HL-60/S4 treated with retinoic acid at 250 ng/mL for 4 days and 3 days (cell line): ENCODE data around the gene TRPV3.
"Not testable (repeated sequence)": the region's sequence is repeated elsewhere in the genome, so short reads cannot be mapped to it uniquely, and the experiment has no call there.

ENCODE experiments used
- in situ Hi-C: fragments of 300-500 bp; cut with MboI; formaldehyde crosslinking; loops from 2 replicates; pipeline ENCODE4 v1.7.0; 2022; ENCODE audit warnings: low sequenced_read_pairs

Gene TRPV3

GRCh38 chr17:3527468-3527867 lies 30.1 kb downstream of the TRPV3 start:
- in situ Hi-C loops, result no loop called here

DNA sequence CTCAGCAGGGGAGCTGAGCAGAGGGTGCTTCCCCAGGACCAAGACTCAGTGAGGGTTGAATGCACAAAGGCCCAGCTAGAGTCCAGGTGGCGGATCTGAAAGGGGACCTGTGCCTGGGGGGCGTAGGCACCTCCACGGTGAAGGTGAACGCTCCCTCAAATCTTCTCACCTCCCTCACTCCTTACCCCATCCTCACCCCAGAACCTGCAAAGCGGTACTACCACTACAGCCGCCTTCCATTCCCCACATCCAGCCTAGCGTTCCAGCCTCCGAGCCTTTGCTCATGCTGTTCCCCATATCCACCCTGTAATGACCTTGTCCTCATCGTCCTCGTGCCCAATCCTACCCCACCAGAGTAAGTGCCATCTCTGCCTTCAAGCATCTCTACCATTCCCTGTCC lies 30.6 kb downstream of the TRPV3 start:
- in situ Hi-C loops, result no loop called here

DNA sequence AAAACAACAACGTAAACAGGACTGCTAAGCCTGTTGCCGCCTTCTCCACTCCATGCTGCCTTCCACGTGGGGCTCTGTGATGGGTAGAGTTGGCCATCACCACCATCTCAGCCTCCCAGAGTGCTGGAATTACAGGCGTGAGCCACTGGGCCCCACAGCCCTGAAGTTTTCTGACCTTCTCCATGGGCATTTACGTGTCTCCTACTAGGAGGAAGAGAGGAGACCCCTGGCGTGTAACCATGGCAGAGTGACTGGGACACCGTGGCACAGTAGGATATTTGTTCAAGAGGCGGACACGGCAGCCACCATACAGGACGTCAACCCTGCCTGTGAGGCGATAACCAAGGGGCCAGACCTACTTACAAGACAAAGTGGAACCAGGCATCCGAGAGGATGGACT lies 31.1 kb downstream of the TRPV3 start:
- in situ Hi-C loops, result no loop called here

DNA sequence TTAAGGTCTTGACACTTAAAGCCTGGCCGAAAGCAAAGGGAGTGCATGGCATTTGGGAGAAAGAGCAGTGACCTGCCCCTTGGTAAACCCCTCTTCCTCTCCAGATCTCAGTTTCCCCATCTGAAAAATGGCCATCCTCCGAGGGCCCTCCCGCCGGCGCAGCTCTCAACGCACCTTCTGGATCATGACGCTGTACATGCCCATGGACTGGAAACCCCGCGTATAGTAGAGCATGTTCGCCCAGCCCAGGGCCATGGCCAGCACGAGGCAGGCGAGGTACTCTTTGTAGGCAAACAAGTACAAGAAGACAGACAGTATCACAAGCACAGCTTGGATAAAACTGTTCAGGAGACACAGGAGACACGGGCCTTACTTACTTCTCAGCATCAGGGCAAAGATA lies 33.6 kb downstream of the TRPV3 start:
- in situ Hi-C loops, result no loop called here

GRCh38 chr17:3519472-3519871 lies 38.1 kb downstream of the TRPV3 start:
- in situ Hi-C loops, result not testable (repeated sequence)

- in situ Hi-C loops, result no loop called here
Measured at GRCh38 chr17:3514873-3515272, 42.7 kb downstream of the TRPV3 start.

GRCh38 chr17:3514167-3514566 lies 43.4 kb downstream of the TRPV3 start:
- in situ Hi-C loops, result not testable (repeated sequence)

DNA sequence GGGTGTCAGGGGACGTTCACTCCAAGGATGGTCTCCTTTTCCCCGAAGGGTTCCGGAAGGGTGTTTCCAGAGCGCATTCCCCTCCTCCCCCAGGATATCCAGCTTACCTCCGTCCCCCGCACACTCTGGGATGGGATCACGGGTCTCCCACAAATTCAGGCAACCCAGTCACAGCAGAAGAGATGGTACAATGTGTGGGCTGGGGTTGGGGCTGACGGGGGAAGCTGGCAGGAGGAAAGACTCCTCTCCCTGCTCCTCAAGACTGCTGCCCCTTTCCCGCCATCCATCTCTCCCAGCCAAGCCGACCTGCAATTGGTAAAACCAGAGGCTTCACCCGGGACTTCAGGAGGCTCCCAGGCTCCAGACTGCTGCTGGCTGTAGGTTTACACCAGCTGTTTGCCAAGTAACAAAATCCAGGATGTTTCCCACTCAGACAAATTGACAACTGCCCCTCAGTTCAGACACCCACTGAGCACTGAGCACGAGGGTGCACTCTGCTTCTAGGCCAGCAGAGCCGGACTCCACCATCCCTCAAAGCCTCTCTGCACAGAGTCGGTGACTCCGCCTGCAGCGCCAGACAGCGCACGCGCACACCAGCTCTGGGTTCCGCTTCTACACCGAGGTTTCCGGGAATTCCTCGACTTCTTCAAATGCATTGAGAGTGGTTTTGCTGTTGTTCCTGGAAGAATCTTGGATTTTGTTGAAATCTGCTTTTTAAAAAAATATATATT lies 44.1 kb downstream of the TRPV3 start:
- in situ Hi-C loops, result no loop called here

DNA sequence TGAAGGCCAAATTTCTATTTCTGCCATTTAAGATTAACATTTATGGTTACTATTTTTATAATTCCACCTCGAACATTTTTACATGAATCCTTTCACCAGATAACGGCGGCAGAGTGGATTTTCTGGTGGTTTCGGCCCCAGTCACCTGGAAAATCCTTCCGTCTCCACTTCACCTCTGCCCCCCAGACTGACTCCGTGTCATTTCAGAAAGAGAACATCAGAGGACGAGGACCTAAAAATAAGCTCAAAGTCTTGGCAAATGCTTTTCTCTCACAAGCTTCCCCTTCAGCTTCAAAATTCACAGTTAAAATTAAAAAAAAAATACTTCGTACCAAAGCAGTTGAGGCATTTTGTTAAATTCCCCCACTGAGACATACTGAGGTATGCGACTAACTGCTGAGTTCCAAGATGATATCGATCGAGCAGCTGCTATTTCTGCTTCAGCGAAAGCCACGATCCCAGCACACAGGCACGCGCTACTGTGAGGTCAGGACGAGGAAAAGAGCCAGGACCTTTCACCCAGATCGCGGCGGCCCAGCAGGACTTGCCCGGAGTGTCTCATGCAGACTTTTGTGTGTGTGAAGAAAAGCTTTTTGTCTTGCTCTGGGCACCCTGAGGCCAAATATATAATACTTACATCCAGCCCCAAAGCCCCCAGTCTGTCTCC lies 45.0 kb downstream of the TRPV3 start:
- in situ Hi-C loops, result no loop called here

DNA sequence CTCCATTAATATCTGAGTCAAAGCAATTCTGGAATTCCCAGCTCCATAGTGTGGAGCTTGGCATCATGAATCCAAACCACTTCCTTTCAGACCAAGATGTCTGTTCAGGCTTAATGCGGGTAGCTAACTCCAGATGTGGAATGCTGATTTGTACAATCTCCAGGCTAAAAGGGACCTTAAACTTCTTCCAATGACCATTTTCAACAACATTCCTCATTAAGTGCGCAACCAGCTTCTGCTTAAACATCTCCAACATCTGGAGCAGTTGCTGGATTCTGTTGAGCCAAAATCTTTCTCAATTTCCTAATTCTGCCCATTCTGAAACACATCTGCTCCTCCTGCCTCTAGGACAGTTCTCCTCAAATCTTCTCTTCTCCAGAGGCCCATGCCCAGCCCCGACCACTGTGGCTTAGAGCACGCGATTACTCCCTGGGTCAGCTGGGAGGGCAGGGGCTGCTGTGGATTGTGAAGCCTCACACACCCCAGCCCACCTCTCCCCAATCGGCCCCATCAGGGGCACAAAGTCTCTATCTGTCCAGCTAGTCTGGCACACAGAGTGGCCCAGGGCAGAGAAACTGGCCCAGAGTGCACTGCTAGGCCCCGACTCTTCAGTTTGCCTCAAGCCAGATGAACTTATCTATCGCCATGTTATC lies 45.6 kb downstream of the TRPV3 start:
- in situ Hi-C loops, result no loop called here

DNA sequence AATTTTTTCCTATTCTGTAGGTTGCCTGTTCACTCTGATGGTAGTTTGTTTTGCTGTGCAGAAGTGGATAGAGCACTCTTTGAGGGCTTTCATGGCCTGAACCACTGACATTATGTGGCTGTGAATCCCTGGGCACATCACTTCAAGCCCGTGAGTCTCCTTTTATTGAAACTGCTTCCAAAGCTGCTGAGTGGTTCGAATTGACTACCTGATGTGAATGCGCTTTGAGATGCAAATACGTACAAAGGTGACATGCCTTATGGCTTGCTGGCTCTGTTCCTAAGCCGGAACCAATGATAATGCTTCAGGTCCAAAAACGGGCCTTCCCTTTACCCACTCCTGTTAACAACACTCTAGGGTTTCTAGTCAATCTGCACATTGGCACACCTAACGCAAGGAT lies 47.5 kb downstream of the TRPV3 start:
- in situ Hi-C loops, result no loop called here

GRCh38 chr17:3507869-3508268 lies 49.7 kb downstream of the TRPV3 start:
- in situ Hi-C loops, result no loop called here

DNA sequence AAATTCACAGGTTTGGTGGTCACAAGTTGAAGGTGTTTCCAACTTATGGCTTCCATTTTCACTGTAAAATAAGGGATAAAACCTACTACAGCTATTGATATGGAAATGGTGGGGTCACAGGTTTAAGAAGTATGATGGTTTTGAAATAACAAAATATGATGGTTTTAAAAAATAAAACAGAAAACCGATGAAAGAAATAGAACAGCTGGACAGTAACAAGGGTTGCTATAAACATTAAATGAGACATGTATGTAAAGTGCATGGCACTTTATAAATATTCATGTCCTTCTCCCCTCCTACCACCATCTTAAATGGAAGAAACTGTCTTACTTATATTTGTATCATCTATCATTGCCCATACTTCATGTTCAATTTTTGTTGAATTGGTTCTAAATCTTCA lies 50.5 kb downstream of the TRPV3 start:
- in situ Hi-C loops, result no loop called here

DNA sequence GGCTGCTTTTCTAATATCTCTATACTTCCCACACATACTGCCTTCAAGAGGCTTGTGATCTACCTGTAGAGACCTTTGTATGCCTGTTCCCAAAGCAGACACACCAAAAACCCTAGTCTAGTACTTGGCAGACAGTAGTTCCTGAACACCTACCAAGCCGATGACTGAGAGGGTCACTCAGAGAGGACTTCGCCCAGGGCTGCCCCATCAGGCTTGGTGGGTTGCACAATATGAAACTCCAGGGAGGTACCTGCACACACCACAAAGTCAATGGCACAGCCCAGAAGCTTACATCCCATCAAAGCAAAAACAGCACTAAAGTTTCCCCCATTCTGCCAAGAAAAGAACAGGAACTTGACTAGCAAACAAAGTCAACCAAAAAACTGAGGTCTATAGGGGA lies 51.6 kb downstream of the TRPV3 start:
- in situ Hi-C loops, result no loop called here

DNA sequence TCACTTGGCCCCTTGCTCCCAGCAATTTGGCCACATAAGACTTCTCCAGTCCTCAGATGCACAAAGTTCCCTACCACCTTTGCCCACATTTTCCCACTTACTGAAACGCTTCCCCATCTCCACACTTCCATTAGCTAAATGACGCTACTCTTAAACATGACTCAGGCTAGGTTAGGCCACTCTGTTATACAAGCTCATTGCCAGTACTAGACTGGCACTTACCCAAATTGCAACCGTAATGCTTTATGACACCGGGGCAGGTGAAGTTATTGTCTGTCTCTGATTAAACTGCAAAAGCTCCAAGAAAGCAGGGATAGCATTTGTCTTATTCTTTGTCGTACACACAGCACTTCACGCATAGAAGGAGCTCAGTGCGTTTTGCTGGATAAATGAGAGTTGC lies 52.6 kb downstream of the TRPV3 start:
- in situ Hi-C loops, result no loop called here

DNA sequence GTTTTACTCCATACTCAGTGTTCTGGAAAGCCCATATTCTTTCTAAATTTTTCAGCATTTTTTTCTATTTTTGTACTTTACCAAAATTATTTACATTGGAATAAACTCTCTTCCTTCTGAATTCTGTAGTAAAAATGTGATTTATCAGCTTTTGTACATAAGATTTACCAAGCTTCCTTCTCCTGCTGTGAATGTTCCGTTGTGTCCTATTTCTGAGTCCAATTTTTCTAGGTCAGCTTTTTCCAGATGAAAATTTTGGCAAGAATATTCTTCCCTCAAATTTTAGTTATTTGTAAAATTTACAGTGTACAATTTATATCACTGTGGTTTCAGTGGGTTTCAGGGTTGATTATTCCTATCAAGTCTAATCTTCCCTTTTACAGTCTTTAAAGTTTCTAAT lies 54.3 kb downstream of the TRPV3 start:
- in situ Hi-C loops, result no loop called here

DNA sequence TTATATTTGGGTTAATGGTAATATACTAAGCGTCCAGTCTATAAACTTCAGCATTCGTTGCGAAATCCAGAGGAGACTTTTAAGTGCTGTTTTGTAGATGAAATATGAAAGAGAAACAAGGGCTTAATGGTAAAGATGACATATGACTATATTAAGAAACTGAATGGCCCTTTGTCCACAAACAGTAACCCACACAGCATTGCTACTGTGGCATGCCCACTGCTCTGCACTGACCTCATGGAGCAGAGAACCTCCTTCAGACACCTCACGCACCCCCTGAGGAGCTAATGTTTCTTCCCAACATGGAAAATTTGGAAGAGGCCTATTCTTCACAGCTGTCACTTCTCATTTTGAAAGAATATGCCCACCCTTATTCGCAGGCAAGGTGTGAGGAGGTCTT lies 55.1 kb downstream of the TRPV3 start:
- in situ Hi-C loops, result no loop called here

GRCh38 chr17:3501344-3501743 lies 56.3 kb downstream of the TRPV3 start:
- in situ Hi-C loops, result no loop called here

GRCh38 chr17:3497101-3497500 lies 60.5 kb downstream of the TRPV3 start:
- in situ Hi-C loops, result no loop called here

GRCh38 chr17:3485481-3486068 lies 72.0 kb downstream of the TRPV3 start:
- in situ Hi-C loops, result no loop called here

DNA sequence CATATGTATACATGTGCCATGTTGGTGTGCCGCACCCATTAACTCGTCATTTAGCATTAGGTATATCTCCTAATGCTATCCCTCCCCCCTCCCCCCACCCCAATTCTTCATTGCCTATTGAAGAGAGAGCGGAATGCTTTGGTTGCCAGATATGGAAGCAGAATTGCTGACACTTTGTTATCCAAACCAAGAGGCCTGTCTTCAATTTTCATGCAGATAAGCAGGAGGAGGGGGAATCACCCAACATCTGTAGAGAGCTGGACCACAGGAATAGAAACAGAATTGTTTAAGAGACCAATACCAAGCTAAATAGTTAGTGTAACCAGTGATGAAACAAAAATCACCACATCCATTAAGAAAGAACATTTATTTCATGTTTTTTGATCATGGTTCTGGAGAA lies 74.8 kb downstream of the TRPV3 start:
- in situ Hi-C loops, result no loop called here

DNA sequence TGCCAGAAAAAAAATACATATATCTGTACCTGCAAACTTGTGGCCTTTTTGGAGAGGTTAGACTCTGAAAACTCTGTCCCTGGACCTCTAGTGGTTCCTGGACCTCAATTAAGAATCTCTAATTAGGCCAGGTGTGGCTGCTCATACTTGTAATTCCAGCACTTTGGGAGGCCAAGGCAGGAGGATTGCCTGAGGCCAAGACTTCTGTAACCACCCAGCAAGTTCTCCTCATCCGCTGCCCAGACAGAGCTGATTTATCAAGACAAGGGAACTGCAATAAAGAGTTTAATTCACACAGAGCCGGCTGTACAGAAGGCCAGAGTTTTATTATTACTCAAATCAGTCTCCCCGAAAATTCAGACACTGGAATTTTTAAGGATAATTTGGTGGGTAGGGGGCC lies 77.6 kb downstream of the TRPV3 start:
- in situ Hi-C loops, result no loop called here
